MM.1S (cell line): ENCODE results near the gene ZBED1.

Experiments
- DNase-seq: peaks from one replicate; pipeline ENCODE4 v3.0.0-alpha.2; 2015
- H2AFZ ChIP-seq: fragments of 300-600 bp; sonication (generic); 2 replicates; pipeline ENCODE4 v1.6.0; 2016; ENCODE audit warnings: antibody characterized with exemption, low read length
- H3F3A ChIP-seq: fragments of 300-600 bp; sonication (generic); 2 replicates; pipeline ENCODE4 v1.6.1; 2016; ENCODE audit warnings: mild to moderate bottlenecking, antibody characterized with exemption, low read length, moderate library complexity, mixed read lengths; ENCODE audit not compliant: insufficient read depth
- H3K27ac ChIP-seq: fragments of 300-600 bp; sonication (generic); 2 replicates; pipeline ENCODE4 v1.5.1; 2016; ENCODE audit warnings: mild to moderate bottlenecking, low read length
- H3K27me3 ChIP-seq: fragments of 300-600 bp; sonication (generic); replicated peaks from 2 replicates; pipeline ENCODE4 v1.6.0; 2016; ENCODE audit warnings: low read length; ENCODE audit not compliant: insufficient read depth
- H3K36me3 ChIP-seq: fragments of 300-600 bp; sonication (generic); replicated peaks from 2 replicates; pipeline ENCODE4 v1.6.1; 2016; ENCODE audit warnings: mild to moderate bottlenecking, low read length, mixed read lengths; ENCODE audit not compliant: insufficient read depth
- H3K4me1 ChIP-seq: fragments of 300-600 bp; sonication (generic); 2 replicates; pipeline ENCODE4 v1.6.1; 2016; ENCODE audit warnings: low read length, mixed read lengths
- H3K4me2 ChIP-seq: fragments of 300-600 bp; sonication (generic); 2 replicates; pipeline ENCODE4 v1.6.0; 2016; ENCODE audit warnings: low read depth, low read length
- H3K4me3 ChIP-seq: fragments of 300-600 bp; sonication (generic); 2 replicates; pipeline ENCODE4 v1.5.1; 2016; ENCODE audit warnings: low read length, mixed read lengths
- H3K79me2 ChIP-seq: fragments of 300-600 bp; sonication (generic); 2 replicates; pipeline ENCODE4 v1.6.1; 2016; ENCODE audit warnings: mixed run types, low read length, mixed read lengths
- H3K9ac ChIP-seq: fragments of 300-600 bp; sonication (generic); 2 replicates; pipeline ENCODE4 v1.6.1; 2016; ENCODE audit warnings: low read length, mixed read lengths
- H3K9me2 ChIP-seq: fragments of 300-600 bp; sonication (generic); replicated peaks from 2 replicates; pipeline ENCODE4 v1.6.1; 2016; ENCODE audit warnings: mild to moderate bottlenecking, low read length, mixed read lengths; ENCODE audit not compliant: insufficient read depth
- H3K9me3 ChIP-seq: fragments of 300-600 bp; sonication (generic); replicated peaks from 2 replicates; pipeline ENCODE4 v1.6.1; 2016; ENCODE audit warnings: mild to moderate bottlenecking, low read length, mixed read lengths; ENCODE audit not compliant: insufficient read depth
- H4K20me1 ChIP-seq: fragments of 300-600 bp; sonication (generic); 2 replicates; pipeline ENCODE4 v1.6.1; 2016; ENCODE audit warnings: mild to moderate bottlenecking, low read length, moderate library complexity, mixed read lengths; ENCODE audit not compliant: insufficient read depth
- EZH2 ChIP-seq: fragments of 300-600 bp; sonication (generic); optimal IDR thresholded peaks from 2 replicates; pipeline ENCODE3; 2017; ENCODE audit warnings: low read depth, mild to moderate bottlenecking, antibody characterized with exemption, low read length, mixed read lengths
- EZH2phosphoT487 ChIP-seq: fragments of 300-600 bp; sonication (generic); IDR thresholded peaks from 2 replicates; pipeline ENCODE4 v1.6.1; 2018; ENCODE audit warnings: antibody characterized with exemption, low read length
- TF ChIP-seq, protein P1 (sequence below): fragments of 300-600 bp; sonication (generic); IDR thresholded peaks from 2 replicates; pipeline ENCODE4 v1.5.1; 2016; ENCODE audit warnings: antibody characterized with exemption, low read length, mixed read lengths

The ZBED1 gene

DNA sequence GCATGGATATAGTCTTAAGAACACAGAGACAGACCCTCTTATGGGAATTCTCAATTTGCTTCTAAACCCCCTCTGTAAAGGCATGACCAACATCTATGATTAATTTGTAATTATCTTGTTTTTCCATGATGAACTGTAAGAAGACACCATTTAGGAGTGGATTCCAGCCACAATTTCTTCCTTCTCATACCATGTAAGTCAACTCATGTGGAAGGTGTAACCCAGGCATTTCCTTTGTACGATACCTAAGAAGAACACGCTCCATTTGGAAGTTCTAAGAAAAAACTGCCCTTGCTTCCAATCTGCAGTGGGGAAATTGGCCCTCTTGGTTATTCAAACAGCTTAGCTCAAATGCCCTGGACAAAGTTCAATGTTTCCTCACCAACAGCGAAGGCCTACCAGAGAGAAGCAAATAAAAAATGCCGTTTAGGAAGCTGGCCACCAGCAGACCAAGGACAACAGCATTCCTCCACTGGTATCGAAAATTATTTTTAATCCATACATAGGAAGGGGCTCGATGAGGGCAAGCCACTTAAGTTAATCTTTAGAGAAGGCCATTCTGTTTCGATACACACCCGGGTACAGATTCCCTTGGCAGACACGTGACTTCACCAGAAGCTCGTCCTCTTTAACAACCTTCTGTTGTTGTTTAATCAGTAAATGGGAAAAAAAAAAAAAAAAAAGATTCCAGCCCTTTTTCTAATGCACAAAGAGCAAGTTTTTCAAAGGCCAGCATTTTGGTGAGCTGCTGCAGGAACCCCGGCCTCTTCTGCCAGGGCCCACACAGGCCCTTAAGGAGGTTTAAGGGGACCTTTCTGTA is 2.6 kb downstream of the ZBED1 start:
- Histone ChIP-seq H3K79me2 (peaks cover 31% of the 10 kb centered on the region), H3K27me3 (no peaks in the 10 kb centered on the region), H3K4me3 (no peak overlapping the region), H3F3A (no peaks in the 10 kb centered on the region), H3K36me3 (no peaks in the 10 kb centered on the region), H3K4me2 (no peak overlapping the region), H3K9me2 (no peaks in the 10 kb centered on the region), H3K4me1 (no peaks in the 10 kb centered on the region), H3K27ac (no peak overlapping the region), H4K20me1 (no peaks in the 10 kb centered on the region), H3K9me3 (no peaks in the 10 kb centered on the region), H2AFZ (no peak overlapping the region), H3K9ac (no peak overlapping the region)
- TF ChIP-seq EZH2 (no peak), EZH2phosphoT487 (no peak)
- TF ChIP-seq, protein P1, sequence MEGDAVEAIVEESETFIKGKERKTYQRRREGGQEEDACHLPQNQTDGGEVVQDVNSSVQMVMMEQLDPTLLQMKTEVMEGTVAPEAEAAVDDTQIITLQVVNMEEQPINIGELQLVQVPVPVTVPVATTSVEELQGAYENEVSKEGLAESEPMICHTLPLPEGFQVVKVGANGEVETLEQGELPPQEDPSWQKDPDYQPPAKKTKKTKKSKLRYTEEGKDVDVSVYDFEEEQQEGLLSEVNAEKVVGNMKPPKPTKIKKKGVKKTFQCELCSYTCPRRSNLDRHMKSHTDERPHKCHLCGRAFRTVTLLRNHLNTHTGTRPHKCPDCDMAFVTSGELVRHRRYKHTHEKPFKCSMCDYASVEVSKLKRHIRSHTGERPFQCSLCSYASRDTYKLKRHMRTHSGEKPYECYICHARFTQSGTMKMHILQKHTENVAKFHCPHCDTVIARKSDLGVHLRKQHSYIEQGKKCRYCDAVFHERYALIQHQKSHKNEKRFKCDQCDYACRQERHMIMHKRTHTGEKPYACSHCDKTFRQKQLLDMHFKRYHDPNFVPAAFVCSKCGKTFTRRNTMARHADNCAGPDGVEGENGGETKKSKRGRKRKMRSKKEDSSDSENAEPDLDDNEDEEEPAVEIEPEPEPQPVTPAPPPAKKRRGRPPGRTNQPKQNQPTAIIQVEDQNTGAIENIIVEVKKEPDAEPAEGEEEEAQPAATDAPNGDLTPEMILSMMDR, result no peak
- no peak for DNase-seq

DNA sequence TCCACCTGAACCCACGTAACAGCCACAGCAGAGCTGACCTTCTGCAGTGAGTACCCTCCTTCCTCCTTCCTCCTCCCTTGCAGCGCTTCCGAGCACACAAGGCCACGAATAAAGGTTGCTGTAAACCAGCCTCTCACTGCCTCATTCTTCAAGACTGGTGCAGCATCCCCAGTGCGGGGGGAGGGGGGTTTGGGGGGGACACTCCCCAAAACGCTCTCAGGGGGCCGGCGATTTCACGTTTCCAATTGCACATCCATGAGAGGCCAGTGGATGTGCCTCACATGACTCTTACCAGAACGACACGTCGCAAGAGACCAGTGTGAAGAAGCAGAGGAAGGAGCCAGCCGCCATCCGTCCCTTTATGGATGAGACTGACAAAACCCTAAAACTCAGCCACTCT is 5.2 kb downstream of the ZBED1 start:
- no peaks in the 10 kb centered on the region for H3K4me1 ChIP-seq
- H3K4me3 ChIP-seq, result no peak overlapping the region
- H3K9ac ChIP-seq, result no peak overlapping the region
- no peak for DNase-seq
- H3K27me3 ChIP-seq, result no peaks in the 10 kb centered on the region
- no peaks in the 10 kb centered on the region for H3K9me2 ChIP-seq
- H3F3A ChIP-seq, result no peaks in the 10 kb centered on the region
- H3K4me2 ChIP-seq, result no peak overlapping the region
- TF ChIP-seq EZH2 (no peak), EZH2phosphoT487 (no peak)
- TF ChIP-seq, protein P1, result no peak
- H3K79me2 ChIP-seq, result peaks cover 31% of the 10 kb centered on the region
- H3K36me3 ChIP-seq, result no peaks in the 10 kb centered on the region
- H4K20me1 ChIP-seq, result no peaks in the 10 kb centered on the region
- H3K27ac ChIP-seq, result no peak overlapping the region
- no peak overlapping the region for H2AFZ ChIP-seq
- H3K9me3 ChIP-seq, result no peaks in the 10 kb centered on the region

DNA sequence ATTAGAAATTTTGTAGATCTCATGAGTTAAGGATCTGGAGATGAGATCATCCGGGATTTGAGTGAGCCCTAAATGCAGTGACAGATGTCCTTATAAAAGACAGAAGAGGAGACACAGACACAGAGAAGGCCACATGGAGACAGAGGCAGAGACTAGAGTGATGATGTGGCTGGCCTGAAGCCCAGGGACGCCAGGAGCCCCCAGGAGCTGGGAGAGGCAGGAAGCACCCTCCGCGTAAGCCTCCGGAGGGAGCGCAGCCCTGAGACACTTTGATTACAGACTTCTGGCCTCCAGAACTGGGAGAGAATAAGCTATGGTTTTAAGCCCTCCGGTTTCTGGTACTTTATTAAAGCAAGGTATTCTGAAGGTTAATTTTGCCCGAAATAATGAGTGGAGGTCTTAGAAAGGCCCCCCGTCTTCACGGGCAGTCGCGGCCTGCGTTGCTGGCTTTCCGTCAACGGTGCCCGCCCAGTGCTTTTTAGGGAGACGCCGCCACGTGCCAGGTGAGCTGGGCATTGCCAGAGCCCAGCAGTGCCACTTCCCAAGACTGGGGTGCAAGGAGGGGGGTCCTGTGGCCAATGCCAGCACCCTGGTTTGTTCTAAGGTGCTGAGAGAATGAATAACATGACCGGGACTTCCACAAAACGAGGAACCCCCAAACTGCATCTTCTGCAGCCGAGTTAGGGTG is 8.1 kb downstream of the ZBED1 start:
- no peak overlapping the region for H2AFZ ChIP-seq
- H3K9me2 ChIP-seq, result no peaks in the 10 kb centered on the region
- H3K4me2 ChIP-seq, result no peak overlapping the region
- H3F3A ChIP-seq, result no peaks in the 10 kb centered on the region
- no peak overlapping the region for H3K27ac ChIP-seq
- H3K4me3 ChIP-seq, result no peak overlapping the region
- no peaks in the 10 kb centered on the region for H4K20me1 ChIP-seq
- TF ChIP-seq, protein P1, result no peak
- TF ChIP-seq EZH2, result no peak
- TF ChIP-seq EZH2phosphoT487, result no peak
- DNase-seq, result no peak
- no peaks in the 10 kb centered on the region for H3K4me1 ChIP-seq
- H3K36me3 ChIP-seq, result no peaks in the 10 kb centered on the region; the same call in 1 of the 2 replicates
- H3K27me3 ChIP-seq, result no peaks in the 10 kb centered on the region
- no peak overlapping the region for H3K9ac ChIP-seq
- H3K9me3 ChIP-seq, result no peaks in the 10 kb centered on the region
- H3K79me2 ChIP-seq, result peaks cover 4% of the 10 kb centered on the region
